ENCODE measurements around the gene PRSS27. TPM values are rescaled to one million over a fixed set of nuclear protein-coding genes. Genes with fewer than 3 reads are reported as not detected.

PRSS27 gene
- total RNA-seq, 1 donor from 2014 or later = 2.9 TPM

- H3K4me3 ChIP-seq (ENCODE audit: low read depth, low read length) = no peak overlapping the region
- no peak for TF ChIP-seq CTCF (IDR thresholded peaks at IDR 0.05; ENCODE audit: insufficient read depth, low read length, poor library complexity, severe bottlenecking)
- H3K36me3 ChIP-seq (ENCODE audit: control insufficient read depth, insufficient read depth, low read length) = no peaks in the 10 kb centered on the region
- no peak for DNase-seq (ENCODE audit: low read depth)
- no peaks in the 10 kb centered on the region for H3K27me3 ChIP-seq (ENCODE audit: control insufficient read depth, insufficient read depth, low read length)
Measured at GRCh38 chr16:2749936-2750335, 29.9 kb upstream of the PRSS27 start.

DNA sequence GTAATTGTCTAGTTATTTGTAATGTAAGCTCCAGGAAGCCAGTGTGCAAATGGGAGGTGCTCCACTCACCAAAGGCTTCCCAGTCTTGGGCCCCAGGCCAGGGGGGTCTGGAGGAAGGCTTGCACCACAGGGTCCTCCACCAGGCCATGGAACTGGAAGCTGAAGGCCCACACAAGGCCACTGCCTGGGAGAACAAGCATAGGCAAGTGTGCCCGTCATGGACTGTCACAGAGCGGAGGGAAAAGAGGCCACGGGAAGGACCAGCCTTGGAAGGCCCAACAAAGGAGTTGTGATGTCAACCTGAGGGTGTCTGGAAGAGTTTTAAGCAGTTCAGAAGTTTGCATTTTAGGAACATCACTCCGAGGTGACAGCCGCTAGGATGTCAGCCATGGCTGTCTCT, 29.5 kb upstream of the PRSS27 start:
- Histone ChIP-seq H3K27me3 (ENCODE audit: control insufficient read depth, insufficient read depth, low read length) (no peaks in the 10 kb centered on the region), H3K4me3 (ENCODE audit: low read depth, low read length) (no peak overlapping the region), H3K36me3 (ENCODE audit: control insufficient read depth, insufficient read depth, low read length) (no peaks in the 10 kb centered on the region)
- no peak for TF ChIP-seq CTCF (IDR thresholded peaks at IDR 0.05; ENCODE audit: insufficient read depth, low read length, poor library complexity, severe bottlenecking)
- DNase-seq (ENCODE audit: low read depth) = no peak

DNA sequence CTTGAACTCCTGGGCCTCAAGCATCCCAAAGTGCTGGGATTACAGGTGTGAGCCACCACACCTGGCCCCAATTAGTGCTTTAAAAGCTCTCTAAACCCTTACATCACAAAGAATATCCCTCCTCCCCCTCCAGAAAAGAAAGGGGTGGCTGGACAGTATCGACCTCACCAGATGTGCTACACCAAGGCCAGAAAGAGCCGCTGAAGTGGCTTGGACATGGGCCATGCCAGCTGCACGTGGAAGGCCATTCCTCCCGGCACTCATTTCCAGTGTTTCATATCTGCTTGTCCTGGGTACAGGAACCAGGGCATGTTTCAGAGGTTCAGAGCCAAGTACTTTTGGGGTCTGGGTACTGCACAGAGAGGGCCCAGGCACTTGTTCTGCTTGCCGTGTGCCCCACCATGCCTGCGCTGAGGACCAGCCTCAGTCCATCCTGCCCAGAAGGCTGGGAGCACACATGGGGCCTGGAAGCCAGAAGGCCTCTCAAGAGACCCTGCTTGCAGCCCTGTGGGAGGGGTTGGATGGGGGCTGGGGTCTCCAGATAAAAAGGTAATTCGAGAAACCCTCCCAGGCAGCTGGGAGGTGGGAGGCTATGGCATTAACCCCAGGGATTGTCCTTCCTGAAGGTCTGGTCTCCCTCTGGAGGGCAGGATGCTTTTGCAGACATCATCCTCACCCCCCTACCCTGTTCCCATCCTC, 28.9 kb upstream of the PRSS27 start:
- no peaks in the 10 kb centered on the region for H3K27me3 ChIP-seq (ENCODE audit: control insufficient read depth, insufficient read depth, low read length)
- DNase-seq (ENCODE audit: low read depth) = no peak
- H3K36me3 ChIP-seq (ENCODE audit: control insufficient read depth, insufficient read depth, low read length) = no peaks in the 10 kb centered on the region
- no peak for TF ChIP-seq CTCF (IDR thresholded peaks at IDR 0.05; ENCODE audit: insufficient read depth, low read length, poor library complexity, severe bottlenecking)
- no peak overlapping the region for H3K4me3 ChIP-seq (ENCODE audit: low read depth, low read length)

DNA sequence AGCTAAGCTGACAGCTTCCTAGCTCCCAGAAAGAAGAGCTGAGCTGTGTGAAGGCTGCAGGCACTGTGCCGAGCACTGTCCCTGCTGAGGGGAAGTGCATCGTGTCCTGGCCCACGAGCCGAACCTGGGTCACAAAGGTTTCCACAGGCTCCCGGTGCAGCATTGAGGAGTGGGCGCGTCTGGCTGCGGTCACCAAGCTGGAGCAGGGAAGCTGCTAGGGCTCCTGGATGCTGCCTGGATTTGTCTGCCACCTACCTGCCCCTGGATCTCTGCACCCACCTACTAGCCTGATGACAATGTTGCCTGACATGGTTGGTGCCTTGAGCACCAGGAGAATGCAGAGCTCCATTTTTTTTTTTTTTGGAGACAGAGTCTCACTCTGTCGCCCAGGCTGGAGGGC, 25.9 kb upstream of the PRSS27 start:
- TF ChIP-seq CTCF (IDR thresholded peaks at IDR 0.05; ENCODE audit: insufficient read depth, low read length, poor library complexity, severe bottlenecking) = no peak
- no peaks in the 10 kb centered on the region for H3K27me3 ChIP-seq (ENCODE audit: control insufficient read depth, insufficient read depth, low read length)
- no peaks in the 10 kb centered on the region for H3K36me3 ChIP-seq (ENCODE audit: control insufficient read depth, insufficient read depth, low read length)
- DNase-seq (ENCODE audit: low read depth) = no peak
- no peak overlapping the region for H3K4me3 ChIP-seq (ENCODE audit: low read depth, low read length)

GRCh38 chr16:2745116-2745890, 25.3 kb upstream of the PRSS27 start:
- DNase-seq (ENCODE audit: low read depth) = no peak
- H3K36me3 ChIP-seq (ENCODE audit: control insufficient read depth, insufficient read depth, low read length) = no peaks in the 10 kb centered on the region
- no peak overlapping the region for H3K4me3 ChIP-seq (ENCODE audit: low read depth, low read length)
- no peaks in the 10 kb centered on the region for H3K27me3 ChIP-seq (ENCODE audit: control insufficient read depth, insufficient read depth, low read length)
- no peak for TF ChIP-seq CTCF (IDR thresholded peaks at IDR 0.05; ENCODE audit: insufficient read depth, low read length, poor library complexity, severe bottlenecking)
